ENCODE measurements around the gene FZD4. TPM values are rescaled to one million over a fixed set of nuclear protein-coding genes. Genes with fewer than 3 reads are reported as not detected.
"Not testable (repeated sequence)": the region's sequence is repeated elsewhere in the genome, so short reads cannot be mapped to it uniquely, and the experiment has no call there.

The FZD4 gene
- total RNA-seq, 2 donors from 2014 or later, result 34.3 to 38.3 TPM

DNA sequence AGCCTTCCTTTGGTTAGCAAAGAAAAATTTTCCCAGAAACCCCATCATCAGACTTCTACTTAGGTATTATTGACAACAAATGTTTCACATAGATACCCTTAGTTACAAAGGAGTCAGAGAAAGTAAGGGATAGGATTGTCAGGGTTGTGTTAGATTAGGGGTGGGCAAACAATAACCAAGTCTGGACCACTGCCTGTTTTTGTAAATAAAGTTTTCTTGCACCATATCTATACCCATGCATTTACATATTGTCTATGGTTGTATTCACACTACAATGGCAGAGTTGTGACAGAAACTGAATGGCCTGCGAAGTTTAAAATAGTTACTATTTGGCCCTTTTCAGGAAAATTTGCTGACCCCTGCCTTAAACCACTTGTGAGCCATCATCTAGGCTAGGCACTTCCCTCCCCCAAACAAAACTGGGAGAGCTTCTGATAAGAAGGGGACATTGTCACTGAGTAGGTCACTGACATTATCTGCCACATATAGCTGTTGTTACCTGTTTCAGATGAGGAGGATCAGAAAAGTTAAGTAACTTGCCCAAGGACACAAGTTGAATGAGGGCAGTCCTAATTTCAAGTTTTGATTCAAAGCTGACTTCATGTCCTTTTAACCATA is 41.9 kb upstream of the FZD4 start:
- Histone ChIP-seq H3K4me1 (replicated peaks) (peaks cover 8% of the 10 kb centered on the region), H3K4me3 (no peak overlapping the region), H3K27me3 (replicated peaks; ENCODE audit: insufficient read depth) (no peaks in the 10 kb centered on the region), H3K9me3 (no peaks in the 10 kb centered on the region), H3K27ac (no peak overlapping the region), H3K36me3 (no peaks in the 10 kb centered on the region)
- DNase-seq (ENCODE audit: low spot score), result no peak
- 92% methylated on average over 1 of the region's 1 CpG for WGBS
- no peak for TF ChIP-seq POLR2AphosphoS5 (IDR thresholded peaks at IDR 0.05)
- TF ChIP-seq, protein P1, sequence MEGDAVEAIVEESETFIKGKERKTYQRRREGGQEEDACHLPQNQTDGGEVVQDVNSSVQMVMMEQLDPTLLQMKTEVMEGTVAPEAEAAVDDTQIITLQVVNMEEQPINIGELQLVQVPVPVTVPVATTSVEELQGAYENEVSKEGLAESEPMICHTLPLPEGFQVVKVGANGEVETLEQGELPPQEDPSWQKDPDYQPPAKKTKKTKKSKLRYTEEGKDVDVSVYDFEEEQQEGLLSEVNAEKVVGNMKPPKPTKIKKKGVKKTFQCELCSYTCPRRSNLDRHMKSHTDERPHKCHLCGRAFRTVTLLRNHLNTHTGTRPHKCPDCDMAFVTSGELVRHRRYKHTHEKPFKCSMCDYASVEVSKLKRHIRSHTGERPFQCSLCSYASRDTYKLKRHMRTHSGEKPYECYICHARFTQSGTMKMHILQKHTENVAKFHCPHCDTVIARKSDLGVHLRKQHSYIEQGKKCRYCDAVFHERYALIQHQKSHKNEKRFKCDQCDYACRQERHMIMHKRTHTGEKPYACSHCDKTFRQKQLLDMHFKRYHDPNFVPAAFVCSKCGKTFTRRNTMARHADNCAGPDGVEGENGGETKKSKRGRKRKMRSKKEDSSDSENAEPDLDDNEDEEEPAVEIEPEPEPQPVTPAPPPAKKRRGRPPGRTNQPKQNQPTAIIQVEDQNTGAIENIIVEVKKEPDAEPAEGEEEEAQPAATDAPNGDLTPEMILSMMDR (IDR thresholded peaks at IDR 0.05), result no peak
- no peak for TF ChIP-seq POLR2A (IDR thresholded peaks at IDR 0.05)
- intact Hi-C loops (cut with DNase I), result no loop called here

DNA sequence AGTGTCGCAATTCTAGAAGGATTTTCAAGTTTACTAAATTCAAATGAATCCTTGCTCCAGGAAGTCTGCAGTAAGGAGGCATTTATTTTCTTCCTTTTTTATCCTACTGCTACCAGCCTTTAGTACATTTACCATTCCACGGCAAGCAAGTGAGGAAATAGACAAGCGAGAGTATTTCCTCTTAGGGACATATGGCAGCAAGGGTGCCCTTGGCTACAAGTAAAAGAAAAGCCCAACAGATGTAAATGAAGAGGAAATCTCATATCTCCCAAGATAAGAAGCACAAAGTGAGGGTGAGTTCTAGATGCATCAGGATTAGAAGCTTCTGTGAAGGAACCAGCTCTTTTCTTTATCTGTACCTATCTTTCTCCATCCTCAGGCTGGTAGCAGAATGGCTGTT is 37.8 kb upstream of the FZD4 start:
- Histone ChIP-seq H3K36me3 (no peaks in the 10 kb centered on the region), H3K27ac (no peak overlapping the region), H3K4me3 (no peak overlapping the region), H3K4me1 (replicated peaks) (no peaks in the 10 kb centered on the region), H3K9me3 (no peaks in the 10 kb centered on the region), H3K27me3 (replicated peaks; ENCODE audit: insufficient read depth) (no peaks in the 10 kb centered on the region)
- no peak for DNase-seq (ENCODE audit: low spot score)
- intact Hi-C loops (cut with DNase I), result no loop called here
- TF ChIP-seq POLR2A (IDR thresholded peaks at IDR 0.05), result no peak
- TF ChIP-seq POLR2AphosphoS5 (IDR thresholded peaks at IDR 0.05), result no peak
- TF ChIP-seq, protein P1 (IDR thresholded peaks at IDR 0.05), result no peak
- WGBS, result 85% methylated on average over 3 of the region's 3 CpGs

DNA sequence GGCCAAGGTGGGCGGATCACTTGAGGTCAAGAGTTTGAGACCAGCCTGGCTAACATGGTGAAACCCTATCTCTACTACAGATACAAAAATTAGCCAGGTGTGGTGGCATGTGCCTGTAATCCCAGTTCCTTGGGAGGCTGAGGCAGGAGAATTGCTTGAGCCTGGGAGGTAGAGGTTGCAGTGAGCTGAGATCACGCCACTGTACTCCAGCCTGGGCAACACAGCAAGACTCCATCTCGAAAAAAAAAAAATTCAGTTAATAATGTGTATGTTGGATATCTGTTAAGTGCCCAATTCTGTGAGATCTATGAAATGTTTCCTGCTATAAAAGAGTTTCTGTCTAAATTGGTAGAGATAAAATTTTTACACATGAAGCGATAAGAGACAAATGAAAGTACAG is 37.1 kb upstream of the FZD4 start:
- DNase-seq (ENCODE audit: low spot score); H3K27ac ChIP-seq; H3K4me3 ChIP-seq; intact Hi-C loops (cut with DNase I); H3K27me3 ChIP-seq (replicated peaks; ENCODE audit: insufficient read depth); H3K36me3 ChIP-seq; H3K4me1 ChIP-seq (replicated peaks); H3K9me3 ChIP-seq: not testable (repeated sequence)
- WGBS, result 92% methylated on average over 4 of the region's 4 CpGs

DNA sequence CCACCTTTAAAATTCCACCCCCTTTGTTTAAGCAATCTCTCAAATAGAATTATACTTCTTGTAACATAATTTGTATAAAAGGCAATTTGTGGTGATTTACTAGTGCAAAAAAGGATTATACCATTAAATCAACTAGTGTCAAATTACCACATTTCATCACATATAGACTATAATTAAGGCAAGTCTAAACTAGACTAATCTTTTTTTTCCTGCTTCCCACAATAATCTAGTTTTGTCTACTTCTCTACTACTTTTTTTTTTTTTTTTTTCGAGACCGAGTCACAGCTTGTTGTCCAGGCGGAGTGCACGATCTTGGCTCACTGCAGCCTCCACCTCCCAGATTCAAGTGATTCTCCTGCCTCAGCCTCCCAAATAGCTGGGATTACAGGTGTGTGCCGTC is 36.1 kb upstream of the FZD4 start:
- intact Hi-C loops (cut with DNase I), result no loop called here
- no peaks in the 10 kb centered on the region for H3K9me3 ChIP-seq
- H3K4me3 ChIP-seq, result no peak overlapping the region
- H3K36me3 ChIP-seq, result no peaks in the 10 kb centered on the region
- 76% methylated on average over 5 of the region's 5 CpGs for WGBS
- DNase-seq (ENCODE audit: low spot score), result no peak
- no peak overlapping the region for H3K27ac ChIP-seq
- TF ChIP-seq, protein P1 (IDR thresholded peaks at IDR 0.05), result no peak
- TF ChIP-seq POLR2AphosphoS5 (IDR thresholded peaks at IDR 0.05) (no peak), POLR2A (IDR thresholded peaks at IDR 0.05) (no peak)
- H3K27me3 ChIP-seq (replicated peaks; ENCODE audit: insufficient read depth), result no peaks in the 10 kb centered on the region
- no peaks in the 10 kb centered on the region for H3K4me1 ChIP-seq (replicated peaks)

DNA sequence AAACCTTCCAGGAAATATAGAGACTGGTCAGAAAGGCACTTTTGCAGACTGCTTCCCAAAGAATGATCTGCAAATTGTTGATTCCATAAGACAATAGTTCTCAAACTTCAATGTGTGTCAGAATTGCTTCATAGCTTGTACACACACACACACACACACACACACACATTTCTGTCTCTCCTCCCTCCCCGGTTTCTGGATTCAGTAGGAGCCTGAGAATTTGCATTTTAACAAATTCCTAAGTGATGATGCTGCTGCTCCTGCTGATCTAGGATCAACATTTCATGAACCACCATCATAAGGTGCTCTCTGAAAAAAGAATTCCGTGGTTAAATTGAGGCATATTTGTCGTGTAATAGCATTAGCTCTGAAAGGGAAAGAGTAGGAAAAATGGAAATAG is 35.3 kb upstream of the FZD4 start:
- WGBS, result 69% methylated on average over 3 of the region's 3 CpGs
- Histone ChIP-seq H3K27me3 (replicated peaks; ENCODE audit: insufficient read depth) (no peaks in the 10 kb centered on the region), H3K9me3 (no peaks in the 10 kb centered on the region), H3K36me3 (no peaks in the 10 kb centered on the region), H3K4me1 (replicated peaks) (no peaks in the 10 kb centered on the region), H3K27ac (no peak overlapping the region), H3K4me3 (no peak overlapping the region)
- no peak for DNase-seq (ENCODE audit: low spot score)
- TF ChIP-seq POLR2A (IDR thresholded peaks at IDR 0.05) (no peak), POLR2AphosphoS5 (IDR thresholded peaks at IDR 0.05) (no peak)
- TF ChIP-seq, protein P1 (IDR thresholded peaks at IDR 0.05), result no peak
- intact Hi-C loops (cut with DNase I), result no loop called here

Data from prostate gland (tissue), 2 donors.